ENCODE results near the gene MAP3K6. TPM values are rescaled to one million over a fixed set of nuclear protein-coding genes. Genes with fewer than 3 reads are reported as not detected.

MAP3K6 gene
- total and polyA plus RNA-seq, 2 donors (not counting 3 experiments of a cell fraction or from before 2014, with no cell fraction given) = 9.9 to 12.4 TPM

GRCh38 chr1:27335506-27336422, 31.0 kb downstream of the MAP3K6 start:
- H3K9ac ChIP-seq (replicated peaks; ENCODE audit: extremely low read depth, insufficient read depth, low read length) = no peak overlapping the region
- TF ChIP-seq JUN (IDR thresholded peaks at IDR 0.05; ENCODE audit: borderline replicate concordance, insufficient read depth, insufficient read length, low read depth) = no peak
- TF ChIP-seq POLR2AphosphoS5 (IDR thresholded peaks at IDR 0.05; ENCODE audit: insufficient read depth, low read depth, low read length) = no peak
- TF ChIP-seq GATA2 (IDR thresholded peaks at IDR 0.05; ENCODE audit: insufficient read depth, insufficient read length, low read depth, low read length) = no peak
- no peak for TF ChIP-seq EZH2 (IDR thresholded peaks at IDR 0.05; ENCODE audit: borderline replicate concordance, low read depth, low read length, severe bottlenecking)
- TF ChIP-seq, protein P1, sequence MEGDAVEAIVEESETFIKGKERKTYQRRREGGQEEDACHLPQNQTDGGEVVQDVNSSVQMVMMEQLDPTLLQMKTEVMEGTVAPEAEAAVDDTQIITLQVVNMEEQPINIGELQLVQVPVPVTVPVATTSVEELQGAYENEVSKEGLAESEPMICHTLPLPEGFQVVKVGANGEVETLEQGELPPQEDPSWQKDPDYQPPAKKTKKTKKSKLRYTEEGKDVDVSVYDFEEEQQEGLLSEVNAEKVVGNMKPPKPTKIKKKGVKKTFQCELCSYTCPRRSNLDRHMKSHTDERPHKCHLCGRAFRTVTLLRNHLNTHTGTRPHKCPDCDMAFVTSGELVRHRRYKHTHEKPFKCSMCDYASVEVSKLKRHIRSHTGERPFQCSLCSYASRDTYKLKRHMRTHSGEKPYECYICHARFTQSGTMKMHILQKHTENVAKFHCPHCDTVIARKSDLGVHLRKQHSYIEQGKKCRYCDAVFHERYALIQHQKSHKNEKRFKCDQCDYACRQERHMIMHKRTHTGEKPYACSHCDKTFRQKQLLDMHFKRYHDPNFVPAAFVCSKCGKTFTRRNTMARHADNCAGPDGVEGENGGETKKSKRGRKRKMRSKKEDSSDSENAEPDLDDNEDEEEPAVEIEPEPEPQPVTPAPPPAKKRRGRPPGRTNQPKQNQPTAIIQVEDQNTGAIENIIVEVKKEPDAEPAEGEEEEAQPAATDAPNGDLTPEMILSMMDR (IDR thresholded peaks at IDR 0.05; ENCODE audit: extremely low read depth in 1 of 2, insufficient read depth in 1 of 2, low read depth in 1 of 2, low read length in 2 of 2) = no peak
- TF ChIP-seq MYC (IDR thresholded peaks at IDR 0.05; ENCODE audit: low read depth, low read length) = no peak
- TF ChIP-seq, protein P2, sequence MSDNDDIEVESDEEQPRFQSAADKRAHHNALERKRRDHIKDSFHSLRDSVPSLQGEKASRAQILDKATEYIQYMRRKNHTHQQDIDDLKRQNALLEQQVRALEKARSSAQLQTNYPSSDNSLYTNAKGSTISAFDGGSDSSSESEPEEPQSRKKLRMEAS (IDR thresholded peaks at IDR 0.05; ENCODE audit: insufficient read depth, insufficient read length) = no peak
- no peak for TF ChIP-seq FOS (IDR thresholded peaks at IDR 0.05; ENCODE audit: borderline replicate concordance, insufficient read depth, low read length)
- TF ChIP-seq POLR2A (IDR thresholded peaks at IDR 0.05; ENCODE audit: low read depth, low read length) = no peak
- TSS peak; percentile 29 for BruUV-seq (replicated peaks)
- H2AFZ ChIP-seq (ENCODE audit: low read depth, low read length) = no peak overlapping the region
- intact Hi-C loops (cut with micrococcal nuclease) (no loop called here), dilution Hi-C loops (cut with MboI; ENCODE audit: extremely low pct_ligation_motif_present, low sequenced_read_pairs) (no loop called here)
- H3K79me2 ChIP-seq (ENCODE audit: control insufficient read depth, insufficient read depth, low read length) = no peaks in the 10 kb centered on the region
- H3K4me3 ChIP-seq (replicated peaks in 1 of 3; ENCODE audit: insufficient read depth in 1 of 3, low read depth in 1 of 3, low read length in 3 of 3) = no peak overlapping the region
- H3K4me2 ChIP-seq (ENCODE audit: insufficient read depth, low read length) = no peak overlapping the region
- no peaks in the 10 kb centered on the region for H3K9me1 ChIP-seq (replicated peaks; ENCODE audit: control insufficient read depth, extremely low read depth, insufficient read depth, low read length)
- H3K36me3 ChIP-seq (ENCODE audit: control insufficient read depth in 2 of 2, extremely low read depth in 1 of 2, insufficient read depth in 2 of 2, low read length in 2 of 2) = peaks cover 5 to 47% of the 10 kb centered on the region in 2 experiments
- H3K27me3 ChIP-seq (ENCODE audit: control insufficient read depth in 2 of 2, insufficient read depth in 2 of 2, low read length in 2 of 2) = no peaks in the 10 kb centered on the region
- H4K20me1 ChIP-seq (replicated peaks; ENCODE audit: control insufficient read depth, extremely low read depth, insufficient read depth, low read length) = no peaks in the 10 kb centered on the region
- H3K9me3 ChIP-seq (replicated peaks; ENCODE audit: control insufficient read depth, insufficient read depth, low read length) = no peaks in the 10 kb centered on the region
- POLR2A ChIA-PET = no interaction called here
- H3K4me1 ChIP-seq (ENCODE audit: control insufficient read depth, extremely low read depth, insufficient read depth, low read length) = no peaks in the 10 kb centered on the region
- FAIRE-seq = no peak
- CTCF ChIA-PET = interaction anchor here (0.9 to 1.4 kb wide), 4 partner anchors 30 to 60 kb away, joined by 3 to 5 read pairs (median 4); no protein-coding TSS in a partner anchor
- no peak overlapping the region for H3K27ac ChIP-seq (ENCODE audit: insufficient read depth, low read depth, low read length)
- no peak for DNase-seq (ENCODE audit: low read depth, low spot score)

All from endothelial cell of umbilical vein (primary cell).